ENCODE results near the gene CYP46A1.
"Not testable (repeated sequence)": the region's sequence is repeated elsewhere in the genome, so short reads cannot be mapped to it uniquely, and the experiment has no call there.

The CYP46A1 gene

DNA sequence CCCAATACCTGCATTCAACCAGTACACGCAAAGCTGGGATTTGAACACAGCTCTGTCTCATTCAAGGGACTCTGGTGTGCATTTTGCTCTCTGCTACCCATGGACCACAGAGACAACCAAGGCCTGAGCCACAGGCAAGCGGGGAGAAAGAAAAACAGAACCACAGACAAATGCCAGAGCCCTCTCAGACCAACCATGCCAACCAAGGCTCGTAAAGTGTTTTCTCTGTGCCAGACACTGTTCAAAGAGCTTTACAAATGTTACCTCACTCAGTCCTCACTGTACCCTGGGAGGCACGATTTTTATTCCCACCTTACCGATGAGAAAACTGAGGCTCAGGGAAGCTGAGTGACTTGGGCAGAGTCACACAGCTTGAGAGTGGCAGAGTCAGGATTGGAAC is 76.7 kb downstream of the CYP46A1 start:
- DNase-seq: no peak

DNA sequence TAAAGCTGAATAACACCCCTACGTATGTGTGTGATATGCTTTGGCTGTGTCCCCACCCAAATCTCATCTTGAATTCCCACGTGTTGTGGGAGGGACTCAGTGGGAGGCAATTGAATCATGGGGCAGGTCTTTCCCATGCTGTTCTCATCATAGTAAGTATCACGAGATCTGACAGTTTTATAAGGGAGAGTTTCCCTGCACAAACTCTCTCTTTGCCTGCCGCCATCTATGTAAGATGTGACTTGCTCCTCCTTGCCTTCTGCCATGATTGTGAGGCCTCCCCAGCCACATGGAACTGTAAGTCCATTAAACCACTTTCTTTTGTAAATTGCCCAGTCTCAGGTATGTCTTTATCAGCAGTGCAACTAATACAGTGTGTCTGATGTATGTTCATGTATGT is 78.8 kb downstream of the CYP46A1 start:
- not testable (repeated sequence) for DNase-seq

DNA sequence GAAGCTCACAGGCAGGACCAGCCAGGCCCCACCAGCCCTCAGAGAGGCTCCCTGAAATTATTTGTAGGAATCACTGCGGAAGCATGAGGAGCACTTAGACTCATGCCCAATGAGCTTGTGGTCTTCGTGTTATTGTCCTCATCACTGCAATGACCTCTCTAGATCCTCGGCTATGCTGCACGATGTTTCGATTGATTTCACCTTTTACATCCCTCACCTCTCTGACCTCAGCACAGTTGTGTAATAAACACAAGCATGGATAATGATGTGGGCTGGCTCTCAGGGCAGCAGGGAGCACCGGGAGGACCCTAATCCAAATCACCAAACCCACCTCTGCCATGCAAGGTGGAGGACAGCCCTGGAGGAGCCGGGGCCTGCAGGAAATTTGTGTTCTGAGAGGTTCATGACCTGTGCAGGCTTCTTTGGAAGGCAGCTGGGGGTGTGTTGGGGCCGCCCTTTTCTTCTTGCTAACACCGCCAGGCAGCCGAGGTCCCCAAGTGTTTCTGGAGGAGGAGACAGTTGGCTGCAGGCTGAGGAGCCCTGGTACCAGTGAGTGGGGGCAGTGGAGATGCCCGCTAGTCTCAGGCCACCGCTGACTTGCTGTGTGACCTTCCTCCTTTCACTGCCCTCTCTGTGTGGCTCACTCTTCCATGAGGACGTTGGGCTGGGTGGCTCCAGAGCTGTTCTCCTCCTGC is 79.6 kb downstream of the CYP46A1 start:
- DNase-seq: no peak

DNA sequence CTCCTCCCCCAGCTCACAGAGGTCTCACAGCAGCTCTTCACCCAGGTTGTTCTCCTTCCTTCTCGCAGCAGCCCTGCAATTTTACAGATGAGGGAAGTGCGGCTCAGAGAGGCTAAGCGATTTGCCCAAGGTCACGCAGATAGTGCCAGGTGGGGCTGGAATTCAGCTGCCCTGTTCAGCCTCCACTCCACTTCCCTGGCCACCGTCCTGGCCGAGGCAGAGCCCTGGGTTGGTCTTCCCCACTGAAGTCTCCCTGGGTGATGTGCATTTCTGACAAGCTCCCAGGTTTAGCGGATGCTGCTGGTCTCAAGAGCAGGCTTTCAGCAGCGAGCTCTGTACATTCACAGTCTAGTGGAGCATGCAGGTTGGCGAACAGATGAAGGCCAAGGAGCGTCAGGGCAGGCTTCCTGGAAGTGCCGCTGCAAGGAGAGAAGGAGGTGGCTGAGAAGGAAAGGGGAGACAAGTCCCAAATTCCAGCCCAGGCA is 80.2 kb downstream of the CYP46A1 start:
- DNase-seq: no peak

DNA sequence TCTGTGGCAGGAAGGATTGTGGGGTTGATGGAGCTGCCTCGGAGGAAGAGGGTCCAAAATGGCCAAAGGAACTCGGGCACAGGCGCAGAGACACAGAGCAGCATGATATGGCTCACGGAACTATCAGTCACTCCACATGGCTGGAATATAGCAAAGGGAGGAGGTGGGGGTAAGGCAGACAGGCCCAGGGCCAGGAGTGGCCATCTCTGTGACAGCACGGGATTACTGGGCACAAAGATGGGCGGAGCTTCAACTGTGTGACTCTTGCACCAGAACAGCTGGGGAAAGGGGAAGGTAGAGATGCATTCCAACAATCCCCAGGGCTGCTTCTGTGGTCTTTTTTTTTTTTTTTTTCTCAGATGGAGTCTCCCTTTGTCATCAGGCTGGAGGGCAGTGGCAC is 84.3 kb downstream of the CYP46A1 start:
- DNase-seq: no peak

DNA sequence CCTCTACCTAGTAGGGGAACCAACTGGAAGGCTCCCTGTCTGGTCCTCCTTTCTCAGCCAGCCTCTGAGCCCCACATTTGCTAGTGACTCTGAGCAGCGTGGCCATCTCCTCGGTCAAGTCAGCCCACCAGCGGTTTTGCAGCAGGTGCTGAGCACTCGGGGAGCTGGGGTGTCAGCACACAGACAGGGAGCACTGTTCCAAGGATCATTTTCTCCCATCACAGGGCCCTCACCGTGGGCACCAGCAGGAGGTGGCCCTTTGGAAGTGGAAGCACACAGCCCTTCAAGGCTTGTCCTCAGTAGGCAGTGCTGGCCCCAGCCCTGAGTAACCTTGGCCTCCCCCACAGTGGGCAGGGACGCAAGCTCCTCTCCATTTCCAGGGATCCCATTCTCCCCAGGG is 85.0 kb downstream of the CYP46A1 start:
- no peak for DNase-seq

DNA sequence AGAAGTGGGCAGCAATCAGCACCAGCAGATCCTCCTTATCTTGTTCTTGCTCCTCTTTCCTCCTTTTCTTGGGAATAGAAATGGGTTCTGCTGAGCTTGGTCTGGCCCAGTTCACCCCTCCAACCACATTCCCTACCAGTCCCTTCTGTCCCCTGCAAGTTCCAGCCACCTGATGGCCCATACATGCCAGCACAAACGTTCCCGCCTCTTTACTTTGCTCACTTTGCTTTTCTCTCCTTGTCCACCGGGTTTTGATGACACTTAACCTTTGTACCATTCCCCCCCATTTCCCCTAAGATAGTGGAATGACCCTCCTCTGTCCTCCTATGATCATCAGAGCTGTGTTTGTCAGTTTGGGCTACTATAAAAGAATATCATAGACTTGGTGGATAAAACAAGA is 85.7 kb downstream of the CYP46A1 start:
- no peak for DNase-seq

DNA sequence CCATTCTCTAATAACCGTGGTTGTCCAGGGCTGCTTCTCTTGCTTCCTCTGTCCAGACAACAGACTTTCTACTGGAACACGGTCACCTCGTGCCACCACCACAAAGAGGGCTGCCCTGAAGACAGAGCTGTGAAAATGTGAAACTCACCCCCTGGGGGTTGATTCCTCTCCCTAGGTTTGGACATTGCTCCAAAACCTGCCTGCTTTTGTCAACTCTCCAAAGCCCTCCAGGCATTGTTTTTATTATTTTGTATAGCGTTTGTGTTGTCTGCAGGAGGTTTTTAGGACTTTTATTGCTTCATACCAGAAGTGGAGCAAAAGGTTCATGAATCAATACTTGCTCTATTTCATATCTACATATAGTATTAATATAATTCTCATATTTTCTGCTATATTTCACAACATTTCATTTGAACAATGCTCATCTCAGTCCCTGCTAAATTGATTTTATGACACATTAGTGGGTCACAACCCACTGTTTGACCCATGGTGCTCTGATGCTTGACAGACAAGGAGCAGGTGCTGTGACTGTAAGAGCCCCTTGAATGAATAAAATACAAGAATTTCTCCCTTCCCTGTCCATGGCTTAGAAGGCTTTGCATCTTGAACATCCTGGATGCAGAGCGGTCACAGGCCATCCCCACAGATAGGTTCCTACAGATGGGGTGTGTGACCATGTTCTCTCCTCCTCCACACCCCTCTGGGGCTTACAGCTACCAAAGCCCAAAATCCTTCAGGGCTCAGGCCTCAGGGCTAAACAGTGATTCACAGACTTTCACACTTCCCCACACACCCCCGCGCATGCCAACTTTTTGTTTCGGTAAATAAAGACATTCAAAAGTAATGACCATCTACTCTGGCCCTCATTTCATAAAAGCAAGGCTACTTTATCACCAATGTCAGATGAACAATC is 88.5 kb downstream of the CYP46A1 start:
- DNase-seq: no peak

DNA sequence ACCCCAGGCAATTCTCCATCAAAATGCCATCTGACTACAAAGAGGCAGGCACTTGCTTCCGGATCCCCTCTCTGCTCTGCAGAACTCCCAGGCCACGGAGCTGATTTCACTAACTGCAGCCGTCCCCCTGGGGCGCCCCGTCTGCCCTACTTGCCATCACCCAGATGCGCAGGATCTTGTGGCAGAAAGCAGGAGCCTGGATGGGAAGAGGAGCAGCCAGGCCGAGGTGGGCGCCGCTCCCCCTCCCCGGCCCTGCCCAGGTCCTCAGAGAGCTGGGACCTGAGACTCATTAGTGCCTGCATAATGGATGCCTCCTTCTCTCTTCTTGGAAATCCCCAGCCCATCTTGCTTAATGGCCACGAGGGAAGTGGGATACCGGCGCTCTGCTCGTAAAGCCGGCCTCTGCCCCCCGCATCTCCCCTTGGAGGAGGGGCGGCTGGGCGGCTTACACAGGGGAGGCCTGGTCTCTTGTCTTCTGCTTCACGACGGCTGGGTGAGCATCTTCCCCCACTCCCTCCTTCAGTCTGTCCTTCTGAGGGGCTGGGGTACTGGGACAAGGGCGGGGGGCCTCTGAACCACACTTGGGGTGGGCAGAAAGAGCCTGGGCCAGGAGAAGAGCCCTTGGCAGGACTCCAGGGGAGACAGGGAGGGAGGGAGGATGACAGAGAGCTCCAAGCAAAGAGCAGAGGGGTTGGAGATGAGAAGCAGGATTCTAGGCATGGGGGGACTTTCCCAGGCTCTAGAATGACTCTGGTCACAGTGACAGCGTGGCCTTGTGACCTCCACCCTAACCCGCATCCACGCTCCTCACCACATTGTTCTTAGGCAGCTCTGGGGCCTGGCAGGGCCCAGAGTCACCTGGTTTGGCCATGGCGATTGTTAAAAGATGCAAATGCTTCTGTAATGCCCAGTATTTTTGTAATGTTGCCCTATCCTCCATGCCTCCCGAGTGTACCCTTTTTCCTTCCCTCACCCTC is 89.7 kb downstream of the CYP46A1 start:
- no peak for DNase-seq

DNA sequence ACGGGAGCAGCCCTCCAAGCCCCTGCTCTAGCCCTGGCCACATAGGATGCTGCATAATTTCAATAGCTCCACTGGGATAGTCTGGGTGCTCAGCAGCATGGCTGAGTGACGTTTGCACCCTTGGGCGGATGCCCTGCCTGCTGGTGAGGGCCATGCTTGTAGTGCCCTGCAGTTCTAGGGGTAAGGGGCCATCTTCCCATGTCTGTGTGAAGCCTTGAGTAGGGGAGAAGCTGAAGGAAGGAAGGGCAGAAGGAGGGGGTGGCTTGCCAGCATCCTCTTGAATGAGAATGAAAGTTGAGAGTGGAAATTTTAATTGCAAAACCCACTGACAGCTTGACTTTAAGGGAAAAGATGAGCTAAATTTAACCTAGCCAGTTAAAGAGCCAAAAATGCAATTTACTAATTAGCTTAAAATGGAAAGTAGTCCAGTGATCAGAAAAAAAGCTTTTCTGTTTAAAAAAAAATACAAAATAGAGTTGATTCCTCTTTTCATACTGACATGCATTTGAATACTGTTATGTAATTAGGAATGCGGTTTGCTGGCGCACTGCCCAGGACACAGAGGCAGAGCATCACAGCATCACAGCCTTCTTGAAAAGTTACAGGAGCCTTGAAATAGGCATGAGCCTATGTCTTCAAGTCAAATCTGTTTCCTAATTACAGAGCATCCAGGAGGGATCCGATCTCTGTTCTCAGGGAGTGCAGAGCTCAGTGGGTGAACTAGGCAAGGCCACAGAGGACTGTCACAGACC is 90.6 kb downstream of the CYP46A1 start:
- DNase-seq: no peak

DNA sequence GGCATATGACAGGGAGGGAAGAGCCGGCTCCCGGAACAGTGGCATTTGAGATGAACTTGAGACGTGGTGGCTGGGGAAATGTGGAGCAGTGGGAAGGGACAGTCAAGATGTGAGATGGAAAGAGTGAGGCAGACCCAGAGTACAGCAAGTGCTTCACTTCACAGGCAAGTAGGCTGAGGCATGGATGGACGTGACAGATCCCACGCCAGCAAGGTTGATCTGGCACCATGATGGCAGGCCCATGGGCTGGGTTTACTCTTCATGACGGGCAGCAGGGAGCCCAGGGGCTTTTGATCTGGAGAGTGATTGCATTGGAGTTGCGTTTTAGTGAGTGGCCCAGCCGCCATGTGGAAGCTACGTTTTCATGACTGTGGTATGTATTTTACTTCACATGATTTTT is 91.3 kb downstream of the CYP46A1 start:
- no peak for DNase-seq
